Neural cell (in vitro differentiated cells): ENCODE results near the gene MYPOP. TPM values are rescaled to one million over a fixed set of nuclear protein-coding genes. Genes with fewer than 3 reads are reported as not detected.

Experiments used
- H2AFZ ChIP-seq: fragments of 200-600, 300-800 bp; sonication (generic), shearing (Covaris generic); 2 replicates; pipeline ENCODE4 v1.6.0; 2014; ENCODE audit warnings: low read depth, mild to moderate bottlenecking, antibody characterized with exemption, low read length, moderate library complexity
- H3F3A ChIP-seq: fragments of 200-600 bp; shearing (Covaris generic); 2 replicates; pipeline ENCODE4 v1.6.1; 2016; ENCODE audit warnings: mild to moderate bottlenecking, moderate library complexity, mixed read lengths, antibody characterized with exemption, low read length; ENCODE audit not compliant: insufficient read depth, poor library complexity, severe bottlenecking
- H3K27ac ChIP-seq: fragments of 200-600, 300-800 bp; sonication (generic), shearing (Covaris generic); 2 replicates; pipeline ENCODE4 v1.5.1; 2014; ENCODE audit warnings: mild to moderate bottlenecking, low read length, moderate library complexity
- H3K27me3 ChIP-seq: fragments of 300-800, 200-600 bp; sonication (generic), shearing (Covaris generic); 2 replicates; pipeline ENCODE4 v1.6.0; 2014; ENCODE audit warnings: mild to moderate bottlenecking, low read depth, low read length, moderate library complexity; ENCODE audit not compliant: insufficient read depth
- H3K36me3 ChIP-seq: fragments of 300-800, 200-600 bp; sonication (generic), shearing (Covaris generic); 2 replicates; pipeline ENCODE4 v1.5.1; 2014; ENCODE audit warnings: mild to moderate bottlenecking, antibody characterized with exemption, low read length, moderate library complexity; ENCODE audit not compliant: insufficient read depth
- H3K4me2 ChIP-seq: fragments of 300-800, 200-600 bp; sonication (generic), shearing (Covaris generic); 2 replicates; pipeline ENCODE4 v1.6.0; 2014; ENCODE audit warnings: mild to moderate bottlenecking, low read length
- H3K4me3 ChIP-seq: fragments of 300-800, 200-600 bp; sonication (generic), shearing (Covaris generic); 2 replicates; pipeline ENCODE4 v1.5.1; 2014; ENCODE audit warnings: mild to moderate bottlenecking, low read length, moderate library complexity
- H3K79me2 ChIP-seq: fragments of 200-600 bp; shearing (Covaris generic); replicated peaks from 2 replicates; pipeline ENCODE4 v1.6.0; 2014; ENCODE audit warnings: mild to moderate bottlenecking, low read length, moderate library complexity; ENCODE audit not compliant: insufficient read depth
- H3K9ac ChIP-seq: fragments of 300-800, 200-600 bp; sonication (generic), shearing (Covaris generic); 2 replicates; pipeline ENCODE4 v1.6.1; 2016; ENCODE audit warnings: mild to moderate bottlenecking, low read length, mixed read lengths
- H3K9me2 ChIP-seq: fragments of 200-600 bp; shearing (Covaris generic); 2 replicates; pipeline ENCODE4 v1.6.1; 2016; ENCODE audit warnings: mild to moderate bottlenecking, low read length, mixed read lengths; ENCODE audit not compliant: insufficient read depth
- H3K9me3 ChIP-seq: fragments of 200-600, 300-800 bp; sonication (generic), shearing (Covaris generic); 2 replicates; pipeline ENCODE4 v1.6.1; 2016; ENCODE audit warnings: mild to moderate bottlenecking, mixed run types, low read length, moderate library complexity, mixed read lengths
- H4K20me1 ChIP-seq: fragments of 200-600 bp; shearing (Covaris generic); 2 replicates; pipeline ENCODE4 v1.6.1; 2016; ENCODE audit warnings: mild to moderate bottlenecking, mixed run types; ENCODE audit not compliant: insufficient read depth
- CTCF ChIP-seq: fragments of 450-650 bp; IDR thresholded peaks from 2 replicates; pipeline ENCODE4 v1.5.1; 2014; ENCODE audit warnings: antibody characterized with exemption, mild to moderate bottlenecking, moderate library complexity; ENCODE audit not compliant: poor library complexity, severe bottlenecking
- EP300 ChIP-seq: fragments of 450-650 bp; conservative IDR thresholded peaks from 2 replicates; pipeline ENCODE4 v1.6.1; 2014; ENCODE audit warnings: antibody characterized with exemption, mild to moderate bottlenecking, moderate library complexity; ENCODE audit not compliant: poor library complexity, severe bottlenecking
- EZH2 ChIP-seq: fragments of 200-600, 300-800 bp; shearing (Covaris generic), sonication (generic); IDR thresholded peaks from 2 replicates; pipeline ENCODE4 v1.6.1; 2014; ENCODE audit warnings: antibody characterized with exemption, low read length, borderline replicate concordance, mild to moderate bottlenecking; ENCODE audit not compliant: insufficient read depth, poor library complexity, severe bottlenecking
- MXI1 ChIP-seq: fragments of 450-650 bp; conservative IDR thresholded peaks from 2 replicates; pipeline ENCODE4 v1.6.1; 2014; ENCODE audit warnings: antibody characterized with exemption, mild to moderate bottlenecking; ENCODE audit not compliant: poor library complexity, severe bottlenecking
- POLR2AphosphoS5 ChIP-seq: IDR thresholded peaks from 2 replicates; pipeline ENCODE4 v1.6.1; 2012
- RAD21 ChIP-seq: fragments of 450-650 bp; conservative IDR thresholded peaks from 2 replicates; pipeline ENCODE4 v1.6.1; 2014; ENCODE audit warnings: antibody characterized with exemption, mild to moderate bottlenecking, moderate library complexity
- SMC3 ChIP-seq: fragments of 450-650 bp; conservative IDR thresholded peaks from 2 replicates; pipeline ENCODE4 v1.6.1; 2014; ENCODE audit warnings: antibody characterized with exemption, mild to moderate bottlenecking, moderate library complexity; ENCODE audit not compliant: poor library complexity
- TAF1 ChIP-seq: IDR thresholded peaks from 2 replicates; pipeline ENCODE4 v1.6.1; 2012; ENCODE audit warnings: low read depth
- polyA plus RNA-seq: library from polyadenylated mRNA; depleted of rRNA; stranded (reverse); fragments of >200 nt; gene quantifications from 2 replicates; pipeline ENCODE4 v1.2.3, GENCODE V29; 2014
- TF ChIP-seq, protein P1 (sequence below): IDR thresholded peaks from 2 replicates; pipeline ENCODE4 v1.6.1; 2012; ENCODE audit warnings: borderline replicate concordance

The MYPOP gene
- polyA plus RNA-seq, 1 donor from 2014 or later = 0.90 TPM

GRCh38 chr19:45938733-45939319 lies 36.4 kb upstream of the MYPOP start:
- peaks cover 10% of the 10 kb centered on the region for H4K20me1 ChIP-seq
- TF ChIP-seq SMC3 = no peak
- TF ChIP-seq, protein P1, sequence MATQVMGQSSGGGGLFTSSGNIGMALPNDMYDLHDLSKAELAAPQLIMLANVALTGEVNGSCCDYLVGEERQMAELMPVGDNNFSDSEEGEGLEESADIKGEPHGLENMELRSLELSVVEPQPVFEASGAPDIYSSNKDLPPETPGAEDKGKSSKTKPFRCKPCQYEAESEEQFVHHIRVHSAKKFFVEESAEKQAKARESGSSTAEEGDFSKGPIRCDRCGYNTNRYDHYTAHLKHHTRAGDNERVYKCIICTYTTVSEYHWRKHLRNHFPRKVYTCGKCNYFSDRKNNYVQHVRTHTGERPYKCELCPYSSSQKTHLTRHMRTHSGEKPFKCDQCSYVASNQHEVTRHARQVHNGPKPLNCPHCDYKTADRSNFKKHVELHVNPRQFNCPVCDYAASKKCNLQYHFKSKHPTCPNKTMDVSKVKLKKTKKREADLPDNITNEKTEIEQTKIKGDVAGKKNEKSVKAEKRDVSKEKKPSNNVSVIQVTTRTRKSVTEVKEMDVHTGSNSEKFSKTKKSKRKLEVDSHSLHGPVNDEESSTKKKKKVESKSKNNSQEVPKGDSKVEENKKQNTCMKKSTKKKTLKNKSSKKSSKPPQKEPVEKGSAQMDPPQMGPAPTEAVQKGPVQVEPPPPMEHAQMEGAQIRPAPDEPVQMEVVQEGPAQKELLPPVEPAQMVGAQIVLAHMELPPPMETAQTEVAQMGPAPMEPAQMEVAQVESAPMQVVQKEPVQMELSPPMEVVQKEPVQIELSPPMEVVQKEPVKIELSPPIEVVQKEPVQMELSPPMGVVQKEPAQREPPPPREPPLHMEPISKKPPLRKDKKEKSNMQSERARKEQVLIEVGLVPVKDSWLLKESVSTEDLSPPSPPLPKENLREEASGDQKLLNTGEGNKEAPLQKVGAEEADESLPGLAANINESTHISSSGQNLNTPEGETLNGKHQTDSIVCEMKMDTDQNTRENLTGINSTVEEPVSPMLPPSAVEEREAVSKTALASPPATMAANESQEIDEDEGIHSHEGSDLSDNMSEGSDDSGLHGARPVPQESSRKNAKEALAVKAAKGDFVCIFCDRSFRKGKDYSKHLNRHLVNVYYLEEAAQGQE = no peak
- TF ChIP-seq CTCF = no peak
- no peak for TF ChIP-seq EZH2
- TF ChIP-seq RAD21 = no peak
- no peak for TF ChIP-seq EP300
- TF ChIP-seq TAF1 = no peak
- no peak for TF ChIP-seq POLR2AphosphoS5
- TF ChIP-seq MXI1 = no peak
- H3K9ac ChIP-seq = no peak overlapping the region
- no peak overlapping the region for H3K4me2 ChIP-seq
- peaks cover 26% of the 10 kb centered on the region for H3K36me3 ChIP-seq
- no peaks in the 10 kb centered on the region for H3F3A ChIP-seq
- no peak overlapping the region for H2AFZ ChIP-seq
- H3K9me3 ChIP-seq = no peaks in the 10 kb centered on the region
- H3K79me2 ChIP-seq = peaks cover 10% of the 10 kb centered on the region
- H3K27ac ChIP-seq = no peak overlapping the region
- H3K4me3 ChIP-seq = no peak overlapping the region
- H3K27me3 ChIP-seq = no peaks in the 10 kb centered on the region
- no peaks in the 10 kb centered on the region for H3K9me2 ChIP-seq

- no peaks in the 10 kb centered on the region for H3K9me3 ChIP-seq
- no peak overlapping the region for H3K27ac ChIP-seq
- H3K9me2 ChIP-seq = no peaks in the 10 kb centered on the region
- H3K4me3 ChIP-seq = no peak overlapping the region
- H3F3A ChIP-seq = no peaks in the 10 kb centered on the region
- H3K4me2 ChIP-seq = no peak overlapping the region
- H3K9ac ChIP-seq = no peak overlapping the region
- no peak for TF ChIP-seq SMC3
- TF ChIP-seq TAF1 = no peak
- no peak for TF ChIP-seq RAD21
- TF ChIP-seq, protein P1 = no peak
- no peak for TF ChIP-seq EP300
- no peak for TF ChIP-seq EZH2
- TF ChIP-seq MXI1 = no peak
- no peak for TF ChIP-seq POLR2AphosphoS5
- TF ChIP-seq CTCF = no peak
- peaks cover 10% of the 10 kb centered on the region for H3K79me2 ChIP-seq
- no peaks in the 10 kb centered on the region for H3K27me3 ChIP-seq
- peaks cover 10% of the 10 kb centered on the region for H4K20me1 ChIP-seq
- H2AFZ ChIP-seq = no peak overlapping the region
- peaks cover 16% of the 10 kb centered on the region for H3K36me3 ChIP-seq
These were observed 32.9 kb upstream of the MYPOP start for GRCh38 chr19:45935267-45935666.
